SU-DHL-6 (cell line): ENCODE measurements around the gene SH3PXD2A.

ENCODE experiments used
- H2AFZ ChIP-seq: fragments of 200-600 bp; sonication (generic); 2 replicates; pipeline ENCODE4 v1.6.1; 2014; ENCODE audit warnings: low read depth, mild to moderate bottlenecking, moderate library complexity, mixed read lengths, antibody characterized with exemption, low read length; ENCODE audit not compliant: severe bottlenecking
- H3F3A ChIP-seq: fragments of 200-600 bp; shearing (Covaris generic); 2 replicates; pipeline ENCODE4 v1.6.0; 2016; ENCODE audit warnings: antibody characterized with exemption, mild to moderate bottlenecking; ENCODE audit not compliant: insufficient read depth
- H3K27ac ChIP-seq: fragments of 200-600 bp; sonication (generic); 2 replicates; pipeline ENCODE4 v1.5.1; 2016; ENCODE audit warnings: low read depth, mild to moderate bottlenecking, low read length, moderate library complexity, mixed read lengths
- H3K27me3 ChIP-seq: fragments of 200-600 bp; sonication (generic), shearing (Covaris generic); 2 replicates; pipeline ENCODE4 v1.6.0; 2014; ENCODE audit warnings: mild to moderate bottlenecking, low read length
- H3K36me3 ChIP-seq: fragments of 200-600 bp; sonication (generic); 2 replicates; pipeline ENCODE4 v1.6.1; 2014; ENCODE audit warnings: mild to moderate bottlenecking, low read length, mixed read lengths
- H3K4me2 ChIP-seq: fragments of 300-600, 200-600 bp; shearing (Covaris generic), sonication (generic); 2 replicates; pipeline ENCODE4 v1.6.0; 2014; ENCODE audit warnings: low read length, low read depth, mild to moderate bottlenecking; ENCODE audit not compliant: poor library complexity, severe bottlenecking
- H3K4me3 ChIP-seq: fragments of 200-600 bp; sonication (generic); 2 replicates; pipeline ENCODE4 v1.5.1; 2014; ENCODE audit warnings: antibody characterized with exemption, low read length, mild to moderate bottlenecking, mixed read lengths; ENCODE audit not compliant: insufficient read depth, poor library complexity, severe bottlenecking
- H3K79me2 ChIP-seq: fragments of 200-600 bp; sonication (generic); 2 replicates; pipeline ENCODE4 v1.6.1; 2014; ENCODE audit warnings: mild to moderate bottlenecking, low read length, moderate library complexity; ENCODE audit not compliant: insufficient read depth
- H3K9ac ChIP-seq: fragments of 200-600 bp; sonication (generic); 2 replicates; pipeline ENCODE4 v1.7.0; 2014; ENCODE audit warnings: mild to moderate bottlenecking, low read length
- H3K9me2 ChIP-seq: fragments of 200-600 bp; sonication (generic); replicated peaks from 2 replicates; pipeline ENCODE4 v1.6.1; 2014; ENCODE audit warnings: low read length; ENCODE audit not compliant: insufficient read depth
- H3K9me3 ChIP-seq: fragments of 200-600 bp; sonication (generic); 2 replicates; pipeline ENCODE4 v1.6.1; 2014; ENCODE audit warnings: low read length, mixed read lengths; ENCODE audit not compliant: insufficient read depth
- H4K20me1 ChIP-seq: fragments of 200-600 bp; sonication (generic); 2 replicates; pipeline ENCODE4 v1.6.1; 2014; ENCODE audit warnings: low read depth, mild to moderate bottlenecking, antibody characterized with exemption, low read length, moderate library complexity, mixed read lengths
- EZH2phosphoT487 ChIP-seq: fragments of 200-600 bp; sonication (generic), shearing (Covaris generic); conservative IDR thresholded peaks from 2 replicates; pipeline ENCODE4 v1.6.1; 2018; ENCODE audit warnings: mild to moderate bottlenecking, antibody characterized with exemption, low read length, moderate library complexity, mixed read lengths
- TF ChIP-seq, protein P1 (sequence below): fragments of 200-600 bp; sonication (generic); IDR thresholded peaks from one replicate; pipeline ENCODE4 v1.5.1; 2017; ENCODE audit warnings: antibody characterized with exemption, mild to moderate bottlenecking, low read length, moderate library complexity; ENCODE audit not compliant: insufficient read depth, poor library complexity, severe bottlenecking

SH3PXD2A gene

DNA sequence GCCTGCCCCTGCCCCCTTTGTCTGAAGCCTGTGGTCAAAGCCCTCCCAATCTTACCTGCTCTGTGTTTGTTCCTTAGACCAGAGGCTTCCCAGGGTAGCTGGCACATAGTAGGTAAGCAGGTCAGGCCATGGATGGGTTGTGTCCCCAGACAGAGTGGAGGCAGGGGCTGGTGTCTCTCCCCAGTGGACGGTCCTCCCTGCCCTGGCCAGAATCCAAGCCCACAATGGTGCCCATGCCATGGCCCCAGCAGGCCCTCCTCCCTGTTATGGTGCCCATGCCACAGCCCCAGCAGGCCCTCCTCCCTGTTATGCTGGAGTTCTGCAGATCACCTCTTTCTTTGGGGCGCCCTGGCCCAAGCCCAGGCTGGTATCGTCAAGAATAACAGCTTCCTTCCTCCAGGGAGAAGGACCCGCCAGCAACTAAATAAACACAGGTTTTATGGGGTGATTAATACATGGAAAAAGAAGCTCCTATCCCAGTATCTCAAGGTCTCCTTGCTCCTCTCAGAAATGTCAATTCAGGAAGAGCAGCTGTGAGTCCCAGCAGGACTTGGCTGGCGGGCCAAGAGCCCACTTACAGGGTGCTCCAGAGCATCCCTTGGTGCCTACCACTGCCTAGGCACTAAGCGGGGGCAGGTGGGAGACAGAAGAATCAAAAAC, 279.8 kb downstream of the SH3PXD2A start:
- no peak overlapping the region for H3K4me3 ChIP-seq
- no peak overlapping the region for H2AFZ ChIP-seq
- H3K9me2 ChIP-seq: no peaks in the 10 kb centered on the region
- TF ChIP-seq EZH2phosphoT487: no peak
- TF ChIP-seq, protein P1, sequence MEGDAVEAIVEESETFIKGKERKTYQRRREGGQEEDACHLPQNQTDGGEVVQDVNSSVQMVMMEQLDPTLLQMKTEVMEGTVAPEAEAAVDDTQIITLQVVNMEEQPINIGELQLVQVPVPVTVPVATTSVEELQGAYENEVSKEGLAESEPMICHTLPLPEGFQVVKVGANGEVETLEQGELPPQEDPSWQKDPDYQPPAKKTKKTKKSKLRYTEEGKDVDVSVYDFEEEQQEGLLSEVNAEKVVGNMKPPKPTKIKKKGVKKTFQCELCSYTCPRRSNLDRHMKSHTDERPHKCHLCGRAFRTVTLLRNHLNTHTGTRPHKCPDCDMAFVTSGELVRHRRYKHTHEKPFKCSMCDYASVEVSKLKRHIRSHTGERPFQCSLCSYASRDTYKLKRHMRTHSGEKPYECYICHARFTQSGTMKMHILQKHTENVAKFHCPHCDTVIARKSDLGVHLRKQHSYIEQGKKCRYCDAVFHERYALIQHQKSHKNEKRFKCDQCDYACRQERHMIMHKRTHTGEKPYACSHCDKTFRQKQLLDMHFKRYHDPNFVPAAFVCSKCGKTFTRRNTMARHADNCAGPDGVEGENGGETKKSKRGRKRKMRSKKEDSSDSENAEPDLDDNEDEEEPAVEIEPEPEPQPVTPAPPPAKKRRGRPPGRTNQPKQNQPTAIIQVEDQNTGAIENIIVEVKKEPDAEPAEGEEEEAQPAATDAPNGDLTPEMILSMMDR: no peak
- no peaks in the 10 kb centered on the region for H3F3A ChIP-seq
- H3K9ac ChIP-seq: no peak overlapping the region
- no peaks in the 10 kb centered on the region for H3K79me2 ChIP-seq
- no peak overlapping the region for H3K4me2 ChIP-seq
- H3K36me3 ChIP-seq: no peaks in the 10 kb centered on the region
- no peak overlapping the region for H3K27ac ChIP-seq
- no peaks in the 10 kb centered on the region for H4K20me1 ChIP-seq
- no peaks in the 10 kb centered on the region for H3K9me3 ChIP-seq
- H3K27me3 ChIP-seq: no peaks in the 10 kb centered on the region

DNA sequence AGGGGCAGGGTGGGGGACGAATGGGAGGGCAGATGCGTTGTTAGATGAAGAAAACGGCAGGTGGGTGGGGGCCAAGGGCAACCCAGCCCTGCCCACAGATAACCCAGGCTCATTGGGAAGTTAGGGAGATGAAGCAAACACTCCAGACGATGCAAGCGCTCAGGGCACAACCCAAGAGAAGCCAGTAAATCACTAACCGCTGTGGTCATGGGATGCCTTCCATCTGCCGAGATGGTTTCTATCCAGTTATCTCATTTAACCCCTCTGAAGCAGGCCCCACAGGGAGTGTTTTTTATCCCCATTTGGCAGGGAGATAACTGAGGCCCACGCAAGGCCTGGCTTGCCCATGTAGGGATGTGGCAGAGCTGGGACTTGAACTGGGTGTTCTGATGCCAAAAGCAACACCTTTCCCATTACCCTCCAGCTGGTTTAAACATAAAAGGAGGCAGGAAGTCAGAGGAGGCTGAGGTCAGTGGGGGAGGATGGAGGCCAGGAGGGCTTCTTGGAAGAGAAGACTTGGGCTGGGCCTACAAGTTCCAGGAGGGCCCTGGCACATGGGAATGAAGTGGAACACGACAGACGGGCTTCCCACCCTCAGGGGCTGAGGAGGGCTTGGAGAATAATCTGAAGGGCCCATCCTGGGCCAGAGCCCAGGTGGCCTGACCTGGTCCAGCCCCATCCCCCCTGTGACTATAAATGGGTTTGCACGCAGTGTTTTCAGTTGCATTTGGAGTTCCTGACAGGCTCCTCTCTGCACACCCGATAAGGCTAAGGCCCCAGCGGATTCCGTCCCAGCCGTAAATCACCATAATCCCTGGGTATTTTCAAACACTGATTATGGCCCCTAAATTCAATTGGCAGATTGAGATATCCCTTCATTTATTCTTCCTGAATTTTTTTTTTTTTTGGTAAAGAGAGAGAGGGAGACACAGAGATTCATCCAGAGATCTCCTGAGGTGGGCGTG, 281.0 kb downstream of the SH3PXD2A start:
- Histone ChIP-seq H2AFZ (no peak overlapping the region), H3K4me3 (no peak overlapping the region), H3K9me2 (no peaks in the 10 kb centered on the region), H3K79me2 (no peaks in the 10 kb centered on the region), H3K27ac (no peak overlapping the region), H3K36me3 (no peaks in the 10 kb centered on the region), H3K27me3 (no peaks in the 10 kb centered on the region), H3K9ac (no peak overlapping the region), H3K4me2 (no peak overlapping the region), H3F3A (no peaks in the 10 kb centered on the region), H4K20me1 (no peaks in the 10 kb centered on the region), H3K9me3 (no peaks in the 10 kb centered on the region)
- no peak for TF ChIP-seq EZH2phosphoT487
- TF ChIP-seq, protein P1: no peak

DNA sequence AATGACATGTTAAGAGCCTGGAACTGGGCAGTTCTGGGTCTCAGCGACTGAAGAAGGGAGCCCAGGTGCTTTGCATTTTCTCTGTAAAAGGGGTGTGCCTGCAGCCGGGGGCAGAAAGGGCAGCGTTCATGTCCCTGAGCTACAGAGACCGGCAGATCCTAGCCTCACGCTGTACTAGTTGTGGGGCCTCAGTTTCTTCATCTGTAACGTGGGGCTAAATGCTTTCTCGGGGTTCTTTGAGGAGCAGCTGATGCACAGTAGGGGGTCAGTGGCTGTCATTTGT, 282.2 kb downstream of the SH3PXD2A start:
- Histone ChIP-seq H3K27ac (no peak overlapping the region), H3K4me2 (no peak overlapping the region), H2AFZ (no peak overlapping the region), H3K36me3 (no peaks in the 10 kb centered on the region), H3K9me2 (no peaks in the 10 kb centered on the region), H3F3A (no peaks in the 10 kb centered on the region), H4K20me1 (no peaks in the 10 kb centered on the region), H3K27me3 (no peaks in the 10 kb centered on the region), H3K9me3 (no peaks in the 10 kb centered on the region), H3K4me3 (no peak overlapping the region), H3K79me2 (no peaks in the 10 kb centered on the region), H3K9ac (no peak overlapping the region)
- TF ChIP-seq, protein P1: no peak
- TF ChIP-seq EZH2phosphoT487: no peak
